Stomach (tissue), 9 donors: ENCODE data around the gene B3GLCT. TPM values are rescaled to one million over a fixed set of nuclear protein-coding genes. Genes with fewer than 3 reads are reported as not detected.

Experiments
- DNase-seq, 2 donors: peaks; one replicate each; pipeline versions ENCODE4 v3.0.0 to v3.0.0-alpha.2; 2013 to 2019
- H3K27ac ChIP-seq, 5 donors: fragments of 200-600 bp in 4 of 5; sonication (generic) in 4 of 5; one replicate each; pipeline ENCODE4 v1.5.1; 2013 to 2019; ENCODE audit warnings: mild to moderate bottlenecking in 1 of 5, moderate library complexity in 1 of 5
- H3K27me3 ChIP-seq, 3 donors: fragments of 200-600 bp; sonication (generic); one replicate each; pipeline ENCODE4 v1.5.1; 2017 to 2019; ENCODE audit warnings: mixed run types in 1 of 3
- H3K36me3 ChIP-seq, 4 donors: fragments of 200-600 bp; sonication (generic); 1 replicate in 3 of 4; 2 replicates in 1 of 4; pipeline ENCODE4 v1.5.1; 2016 to 2019
- H3K4me1 ChIP-seq, 4 donors: fragments of 200-600 bp; sonication (generic); one replicate each; pipeline ENCODE4 v1.5.1; 2016 to 2019
- H3K4me3 ChIP-seq, 4 donors: fragments of 200-600 bp; sonication (generic) in 3 of 4; one replicate each; pipeline ENCODE4 v1.5.1; 2016 to 2019; ENCODE audit warnings: mild to moderate bottlenecking in 1 of 4
- H3K9me3 ChIP-seq, 4 donors: fragments of 200-600 bp; sonication (generic); one replicate each; pipeline ENCODE4 v1.5.1; 2016 to 2019
- CTCF ChIP-seq, 7 experiments: fragments of 450-650 bp in 4 of 7; fragments of 200-600 bp in 3 of 7; sonication (generic) in 3 of 7; IDR thresholded peaks; one replicate each; pipeline ENCODE4 v1.5.1; 2016 to 2019; ENCODE audit warnings: antibody characterized with exemption in 7 of 7, control low read depth in 2 of 7, mild to moderate bottlenecking in 1 of 7
- EP300 ChIP-seq: sonication (generic); formaldehyde crosslinking; IDR thresholded peaks from one replicate; pipeline ENCODE4 v1.6.1; 2017; ENCODE audit warnings: antibody characterized with exemption
- POLR2A ChIP-seq, 4 donors: fragments of 450-650 bp; IDR thresholded peaks; one replicate each; pipeline ENCODE4 v1.6.1; 2016; ENCODE audit warnings: antibody characterized with exemption in 4 of 4, control low read depth in 2 of 4, mild to moderate bottlenecking in 1 of 4, moderate library complexity in 1 of 4
- POLR2AphosphoS5 ChIP-seq, 3 donors: sonication (generic); formaldehyde crosslinking; IDR thresholded peaks; one replicate each; pipeline ENCODE4 v1.6.1; 2016; ENCODE audit warnings: antibody characterized with exemption in 3 of 3
- WGBS, 5 donors: extraction: QIAGEN DNeasy Blood & Tissue Kit in 3 of 5; methylation state at CpG; one replicate each; pipeline versions ENCODE4 v1.1.5 to v1.1.7; 2013 to 2018; 5-methylcytosine and 5-hydroxymethylcytosine counted together
- intact Hi-C: fragments of 100-400 bp; cut with DNase I; formaldehyde crosslinking; loops from one replicate; pipeline ENCODE4 v1.15.1; 2023; ENCODE audit warnings: low total_unique reads
- polyA plus RNA-seq, 3 donors: library from polyadenylated mRNA; stranded (reverse); fragments of 200-250 nt; gene quantifications; one replicate each; pipeline ENCODE4 v1.2.3, GENCODE V29; 2013
- total RNA-seq, 5 donors: library from RNA; depleted of rRNA; stranded (reverse); fragments of >200 nt; gene quantifications; one replicate each; pipeline versions ENCODE4 v1.1.0 to v1.2.3, GENCODE V29; 2014 to 2016
- donor health status: healthy with polysubstance abuse.
- donor health status: Bipolar disorder and iron deficiency.
- donor health status: healthy.

B3GLCT gene
- total and polyA plus RNA-seq, 8 donors: 0.76 to 16.1 (median 6.4) TPM; not detected in 2

- no peaks in the 10 kb centered on the region for H3K4me1 ChIP-seq
- no peaks in the 10 kb centered on the region for H3K9me3 ChIP-seq
- intact Hi-C loops: no loop called here
- peaks cover 3 to 33% (median 18%) of the 10 kb centered on the region in 4 donors for H3K36me3 ChIP-seq
- H3K27ac ChIP-seq: no peak overlapping the region
- 78 to 84% (median 80%) methylated on average over 8 of the region's 8 CpGs for WGBS, 5 donors
- H3K4me3 ChIP-seq: no peak overlapping the region
- DNase-seq: no peak
- no peaks in the 10 kb centered on the region for H3K27me3 ChIP-seq
- TF ChIP-seq EP300: no peak
- no peak for TF ChIP-seq POLR2AphosphoS5 (IDR thresholded peaks at IDR 0.05)
- no peak for TF ChIP-seq CTCF (IDR thresholded peaks at IDR 0.05)
- TF ChIP-seq POLR2A (IDR thresholded peaks at IDR 0.05): no peak
These were observed 128.9 kb downstream of the B3GLCT start for GRCh38 chr13:31328549-31329235.

- no peak overlapping the region for H3K27ac ChIP-seq
- no peaks in the 10 kb centered on the region for H3K9me3 ChIP-seq
- whole genome bisulfite sequencing, 5 donors: 87 to 94% (median 91%) methylated on average over 1 of the region's 1 CpG
- no peak overlapping the region for H3K4me3 ChIP-seq
- TF ChIP-seq EP300 (no peak), CTCF (IDR thresholded peaks at IDR 0.05) (no peak), POLR2AphosphoS5 (IDR thresholded peaks at IDR 0.05) (no peak), POLR2A (IDR thresholded peaks at IDR 0.05) (no peak)
- H3K36me3 ChIP-seq: peaks cover 0 to 23% (median 10%) of the 10 kb centered on the region in 4 donors
- H3K4me1 ChIP-seq: no peaks in the 10 kb centered on the region
- H3K27me3 ChIP-seq: no peaks in the 10 kb centered on the region
- intact Hi-C loops: no loop called here
- DNase-seq: no peak
These were observed 130.5 kb downstream of the B3GLCT start for GRCh38 chr13:31330236-31330635.

- H3K4me3 ChIP-seq: no peak overlapping the region
- no peaks in the 10 kb centered on the region for H3K4me1 ChIP-seq
- H3K36me3 ChIP-seq: peaks cover 0 to 23% (median 10%) of the 10 kb centered on the region in 4 donors
- intact Hi-C loops: no loop called here
- TF ChIP-seq EP300 (no peak), POLR2A (IDR thresholded peaks at IDR 0.05) (no peak), POLR2AphosphoS5 (IDR thresholded peaks at IDR 0.05) (no peak), CTCF (IDR thresholded peaks at IDR 0.05) (no peak)
- no peaks in the 10 kb centered on the region for H3K27me3 ChIP-seq
- WGBS, 5 donors: 89 to 96% (median 94%) methylated on average over 4 of the region's 4 CpGs
- DNase-seq: no peak
- peaks cover 0 to 4% (median under 1%) of the 10 kb centered on the region in 4 donors for H3K9me3 ChIP-seq
- H3K27ac ChIP-seq: no peak overlapping the region
These were observed 131.3 kb downstream of the B3GLCT start for GRCh38 chr13:31331068-31331467.

GRCh38 chr13:31334547-31334946 is 134.8 kb downstream of the B3GLCT start:
- Histone ChIP-seq H3K27ac (peak overlapping the region in 1 of 5 donors; percentile 8), H3K4me3 (no peak overlapping the region), H3K27me3 (no peaks in the 10 kb centered on the region), H3K9me3 (peaks cover 0 to 20% (median 10%) of the 10 kb centered on the region in 4 donors), H3K36me3 (peaks cover 0 to 6% (median 1%) of the 10 kb centered on the region in 4 donors), H3K4me1 (no peaks in the 10 kb centered on the region)
- intact Hi-C loops: no loop called here
- no peak for TF ChIP-seq EP300
- TF ChIP-seq CTCF (IDR thresholded peaks at IDR 0.05): no peak
- TF ChIP-seq POLR2AphosphoS5 (IDR thresholded peaks at IDR 0.05): no peak
- TF ChIP-seq POLR2A (IDR thresholded peaks at IDR 0.05): no peak
- 53 to 100% (median 95%) methylated on average over 1 of the region's 1 CpG for WGBS, 5 donors
- DNase-seq: no peak
